Adrenal gland (tissue), 19 donors: ENCODE measurements around the gene TUBD1. TPM values are rescaled to one million over a fixed set of nuclear protein-coding genes. Genes with fewer than 3 reads are reported as not detected.
"Not testable (repeated sequence)": the region's sequence is repeated elsewhere in the genome, so short reads cannot be mapped to it uniquely, and the experiment has no call there.

ENCODE experiments used
- DNase-seq, 7 donors: peaks; one replicate each; pipeline ENCODE4 v3.0.0-alpha.2; 2019 to 2020
- H3K27ac ChIP-seq, 5 donors: fragments of 200-600 bp; sonication (generic) in 4 of 5; 1 replicate in 3 of 5; 2 replicates in 2 of 5; pipeline versions ENCODE4 v1.5.1 to v1.8.0; 2016 to 2020; ENCODE audit warnings: mild to moderate bottlenecking in 1 of 5
- H3K27me3 ChIP-seq: fragments of 200-600 bp; 2 replicates; pipeline ENCODE4 v1.8.0; 2021
- H3K36me3 ChIP-seq, 2 donors: fragments of 200-600 bp; replicated peaks in 1 of 2; 1 replicate in 1 of 2; 2 replicates in 1 of 2; pipeline versions ENCODE4 v1.5.1 to v1.8.0; 2018 to 2022
- H3K4me1 ChIP-seq, 2 donors: fragments of 200-600 bp; replicated peaks in 1 of 2; 1 replicate in 1 of 2; 2 replicates in 1 of 2; pipeline versions ENCODE4 v1.5.1 to v1.8.0; 2018 to 2021
- H3K4me3 ChIP-seq, 4 donors: fragments of 200-600 bp; sonication (generic) in 3 of 4; one replicate each; pipeline ENCODE4 v1.5.1; 2016 to 2018
- H3K9me3 ChIP-seq, 3 donors: fragments of 200-600 bp; sonication (generic) in 1 of 3; replicated peaks in 1 of 3; 1 replicate in 2 of 3; 2 replicates in 1 of 3; pipeline versions ENCODE4 v1.5.1 to v1.8.0; 2016 to 2021
- POLR2A ChIP-seq, 2 donors: fragments of 450-650 bp; IDR thresholded peaks; one replicate each; pipeline ENCODE4 v1.6.1; 2017; ENCODE audit warnings: antibody characterized with exemption in 2 of 2, mild to moderate bottlenecking in 2 of 2, moderate library complexity in 1 of 2
- WGBS, 4 donors: extraction: QIAGEN DNeasy Blood & Tissue Kit in 2 of 4; methylation state at CpG; one replicate each; pipeline versions ENCODE4 v1.1.5 to v1.1.7; 2013 to 2017; 5-methylcytosine and 5-hydroxymethylcytosine counted together
- intact Hi-C, 2 donors: fragments of 100-400 bp; cut with DNase I; formaldehyde crosslinking; loops; one replicate each; pipeline versions ENCODE4 v1.14.1 to v1.15.0; 2022 to 2023
- long read RNA-seq, 10 donors: library from polyadenylated mRNA in 3 of 10; unstranded in 2 of 10; stranded (forward) in 1 of 10; transcript quantifications; one replicate each; pipeline ENCODE4 v2.0.0 and lab custom pipeline, GENCODE V29; 2021 to 2026
- polyA plus RNA-seq, 3 donors: library from polyadenylated mRNA; stranded (reverse); fragments of 200-250 nt in 2 of 3; fragments of 350-450 nt in 1 of 3; fragmentation: Illumina TruSeq in 1 of 3; extraction: RNeasy Lipid Tissue Mini Kit (QIAGEN cat#74804) in 1 of 3; gene quantifications; one replicate each; pipeline ENCODE4 v1.2.3, GENCODE V29; 2013 to 2014
- total RNA-seq, 9 donors: library from RNA; depleted of rRNA in 4 of 9; stranded (reverse); fragments of >200 nt in 4 of 9; fragments of 120-200 nt in 1 of 9; fragmentation: NEBNext Ultra II Directional in 1 of 9; extraction: Animal tissue kit (Norgen Biotek cat#: 25700) in 1 of 9; gene quantifications; one replicate each; pipeline versions ENCODE4 v1.1.0 to v1.2.4, GENCODE V29; 2013 to 2023
- TF ChIP-seq, protein P1 (sequence below), 6 experiments: fragments of 450-650 bp in 4 of 6; fragments of 200-600 bp in 2 of 6; sonication (generic) in 1 of 6; IDR thresholded peaks; 1 replicate in 5 of 6; 2 replicates in 1 of 6; pipeline versions ENCODE4 v1.5.1 to v1.8.0; 2016 to 2021; ENCODE audit warnings: antibody characterized with exemption in 6 of 6, mild to moderate bottlenecking in 2 of 6, moderate library complexity in 1 of 6
- donor health status: healthy with polysubstance abuse.
- donor health status: Bipolar disorder and iron deficiency.
- donor health status: DM: yes; HTN: yes; CAD: no.
- donor health status: DM: no; HTN: no; CAD: no.
- donor health status: DM: no; HTN: no; CAD: no.
- donor health status: DM: yes; HTN: yes; CAD: no.

Gene TUBD1, protein sequence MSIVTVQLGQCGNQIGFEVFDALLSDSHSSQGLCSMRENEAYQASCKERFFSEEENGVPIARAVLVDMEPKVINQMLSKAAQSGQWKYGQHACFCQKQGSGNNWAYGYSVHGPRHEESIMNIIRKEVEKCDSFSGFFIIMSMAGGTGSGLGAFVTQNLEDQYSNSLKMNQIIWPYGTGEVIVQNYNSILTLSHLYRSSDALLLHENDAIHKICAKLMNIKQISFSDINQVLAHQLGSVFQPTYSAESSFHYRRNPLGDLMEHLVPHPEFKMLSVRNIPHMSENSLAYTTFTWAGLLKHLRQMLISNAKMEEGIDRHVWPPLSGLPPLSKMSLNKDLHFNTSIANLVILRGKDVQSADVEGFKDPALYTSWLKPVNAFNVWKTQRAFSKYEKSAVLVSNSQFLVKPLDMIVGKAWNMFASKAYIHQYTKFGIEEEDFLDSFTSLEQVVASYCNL
- total RNA-seq (10 to 100 TPM in 3 of 9 donors, 1 to 10 TPM in 6; 3.1 to 14.1 (median 8.2) TPM), polyA plus RNA-seq (10 to 100 TPM in 1 of 3 donors, 1 to 10 TPM in 2; 6.0 to 10.2 (median 7.1) TPM)
- long read RNA-seq, donor 1 = 0 reads
- long read RNA-seq, donor 2, partial matches to known transcripts = 0 of 2 reads
- long read RNA-seq, donor 2, other reads (novel, unspliced or antisense) = 0 of 2 reads
- long read RNA-seq, donor 3 = 0 reads
- long read RNA-seq, donor 4, partial matches to known transcripts = 0 of 4 reads
- long read RNA-seq, donor 4, other reads (novel, unspliced or antisense) = 1 of 4 reads
- long read RNA-seq, donor 5, partial matches to known transcripts = 0 of 8 reads
- long read RNA-seq, donor 5, other reads (novel, unspliced or antisense) = 6 of 8 reads
- long read RNA-seq, donor 6, partial matches to known transcripts = 0 of 1 reads
- long read RNA-seq, donor 6, other reads (novel, unspliced or antisense) = 1 of 1 reads
- long read RNA-seq, donor 7 = 0 reads
- long read RNA-seq, donor 8, partial matches to known transcripts = 0 of 2 reads
- long read RNA-seq, donor 8, other reads (novel, unspliced or antisense) = 0 of 2 reads
- long read RNA-seq, donor 9 = 0 reads
- long read RNA-seq, donor 10, partial matches to known transcripts = 0 of 2 reads
- long read RNA-seq, donor 10, other reads (novel, unspliced or antisense) = 0 of 2 reads

DNA sequence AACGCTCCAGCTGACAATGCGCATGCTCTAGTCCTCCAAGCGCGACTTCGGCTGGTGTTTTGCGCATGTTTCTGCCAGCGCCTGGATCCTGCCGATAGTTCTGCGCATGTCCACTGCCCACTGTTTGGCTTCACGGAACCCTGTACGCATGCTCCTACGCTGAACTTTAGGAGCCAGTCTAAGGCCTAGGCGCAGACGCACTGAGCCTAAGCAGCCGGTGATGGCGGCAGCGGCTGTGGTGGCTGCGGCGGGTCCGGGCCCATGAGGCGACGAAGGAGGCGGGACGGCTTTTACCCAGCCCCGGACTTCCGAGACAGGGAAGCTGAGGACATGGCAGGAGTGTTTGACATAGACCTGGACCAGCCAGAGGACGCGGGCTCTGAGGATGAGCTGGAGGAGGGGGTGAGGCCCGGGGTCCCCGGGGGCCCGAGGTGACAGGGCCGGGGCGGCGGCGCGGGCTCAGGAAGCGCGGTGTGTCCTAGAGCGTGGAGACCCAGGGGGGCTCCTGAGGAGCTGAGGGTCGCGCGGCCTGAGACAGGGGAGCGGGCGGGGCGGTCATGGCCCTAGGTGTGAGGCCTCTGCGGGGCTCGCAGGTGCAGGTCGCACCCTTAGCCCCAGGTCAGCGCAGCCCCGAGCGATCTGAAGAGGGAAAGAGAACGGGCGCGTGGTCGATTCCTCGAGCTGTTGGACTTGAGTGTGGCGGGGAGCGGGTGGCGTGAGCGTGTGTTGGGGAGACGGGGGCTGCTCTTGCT is at the start of gene TUBD1, which contains the start of gene RPS6KB1:
Gene TUBD1 (minus strand): TSS at position 20 of the 752 bp plus-strand sequence. CDS start 1,941 bp downstream, outside the sequence.
Gene RPS6KB1 (plus strand): TSS at position 198 of the 752 bp plus-strand sequence. CDS start 64 bp downstream, at position 262.
- intact Hi-C loops = no loop called here
- TF ChIP-seq, protein P1, sequence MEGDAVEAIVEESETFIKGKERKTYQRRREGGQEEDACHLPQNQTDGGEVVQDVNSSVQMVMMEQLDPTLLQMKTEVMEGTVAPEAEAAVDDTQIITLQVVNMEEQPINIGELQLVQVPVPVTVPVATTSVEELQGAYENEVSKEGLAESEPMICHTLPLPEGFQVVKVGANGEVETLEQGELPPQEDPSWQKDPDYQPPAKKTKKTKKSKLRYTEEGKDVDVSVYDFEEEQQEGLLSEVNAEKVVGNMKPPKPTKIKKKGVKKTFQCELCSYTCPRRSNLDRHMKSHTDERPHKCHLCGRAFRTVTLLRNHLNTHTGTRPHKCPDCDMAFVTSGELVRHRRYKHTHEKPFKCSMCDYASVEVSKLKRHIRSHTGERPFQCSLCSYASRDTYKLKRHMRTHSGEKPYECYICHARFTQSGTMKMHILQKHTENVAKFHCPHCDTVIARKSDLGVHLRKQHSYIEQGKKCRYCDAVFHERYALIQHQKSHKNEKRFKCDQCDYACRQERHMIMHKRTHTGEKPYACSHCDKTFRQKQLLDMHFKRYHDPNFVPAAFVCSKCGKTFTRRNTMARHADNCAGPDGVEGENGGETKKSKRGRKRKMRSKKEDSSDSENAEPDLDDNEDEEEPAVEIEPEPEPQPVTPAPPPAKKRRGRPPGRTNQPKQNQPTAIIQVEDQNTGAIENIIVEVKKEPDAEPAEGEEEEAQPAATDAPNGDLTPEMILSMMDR (IDR thresholded peaks at IDR 0.05) = no peak
- peak; percentile 91 to 97 for TF ChIP-seq POLR2A (IDR thresholded peaks at IDR 0.05)
- 0 to 1% (median 1%) methylated on average over 12 to 61 of the region's 61 CpGs for WGBS, 4 donors
- H3K36me3 ChIP-seq = peaks cover 0 to 9% of the 10 kb centered on the region in 2 donors
- DNase-seq = peak; percentile 97 to 99 (median 99)
- peaks cover 14 to 27% of the 10 kb centered on the region in 2 donors for H3K4me1 ChIP-seq
- peak within 1 kb of the TSS; percentile 34 to 95 (median 88) for H3K27ac ChIP-seq
- H3K4me3 ChIP-seq = peak within 1 kb of the TSS; percentile 49 to 98 (median 76)
- no peaks in the 10 kb centered on the region for H3K9me3 ChIP-seq
- no peaks in the 10 kb centered on the region for H3K27me3 ChIP-seq

DNA sequence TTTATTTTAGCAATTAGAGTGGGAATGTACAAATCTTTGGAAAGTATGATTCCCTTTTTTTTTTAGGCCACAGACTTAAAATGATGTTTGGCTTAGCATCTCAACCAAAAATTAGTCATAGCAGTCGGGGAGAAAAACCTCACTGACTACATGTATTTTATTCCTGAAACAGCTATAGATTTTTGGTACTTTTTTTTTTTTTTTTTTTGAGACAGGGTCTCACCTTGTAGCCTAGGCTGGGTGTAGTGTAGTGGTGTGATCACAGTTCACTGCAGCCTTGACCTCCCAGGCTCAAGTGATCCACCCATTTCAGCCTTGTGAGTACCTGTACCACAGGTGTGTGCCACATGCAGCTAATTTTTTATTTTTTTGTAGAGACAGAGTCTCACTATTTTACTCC is 48.4 kb upstream of the TUBD1 start:
- H3K27me3 ChIP-seq = no peaks in the 10 kb centered on the region
- WGBS, 4 donors = 91 to 97% (median 93%) methylated on average over 1 of the region's 1 CpG
- peaks cover 0 to 61% of the 10 kb centered on the region in 2 donors for H3K36me3 ChIP-seq
- H3K4me3 ChIP-seq = no peak overlapping the region
- TF ChIP-seq, protein P1 (IDR thresholded peaks at IDR 0.05) = no peak
- TF ChIP-seq POLR2A (IDR thresholded peaks at IDR 0.05) = no peak
- no peak for DNase-seq
- no peaks in the 10 kb centered on the region for H3K9me3 ChIP-seq
- H3K27ac ChIP-seq = no peak overlapping the region
- intact Hi-C loops = no loop called here
- no peaks in the 10 kb centered on the region for H3K4me1 ChIP-seq

DNA sequence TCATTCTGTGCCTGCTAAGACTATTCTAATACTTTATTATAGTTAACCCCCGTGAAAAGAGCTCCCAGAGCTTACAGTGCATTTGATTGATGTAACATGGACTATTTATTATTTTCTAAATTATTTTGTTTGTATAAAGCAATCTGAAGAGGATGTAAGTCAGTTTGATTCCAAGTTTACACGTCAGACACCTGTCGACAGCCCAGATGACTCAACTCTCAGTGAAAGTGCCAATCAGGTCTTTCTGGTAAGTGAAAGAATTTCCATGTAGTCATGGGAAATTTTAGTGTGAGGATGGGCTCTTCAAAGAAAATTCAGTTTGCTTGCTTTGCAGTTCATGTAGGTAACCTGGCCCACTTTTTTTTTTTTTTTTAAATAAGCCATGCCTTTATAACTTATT is 48.0 kb upstream of the TUBD1 start:
- DNase-seq, H3K27me3 ChIP-seq, H3K9me3 ChIP-seq, H3K4me1 ChIP-seq, intact Hi-C loops, H3K27ac ChIP-seq, H3K4me3 ChIP-seq: not testable (repeated sequence)
- peaks cover 0 to 61% of the 10 kb centered on the region in 2 donors for H3K36me3 ChIP-seq
- WGBS, 4 donors = 63 to 80% (median 77%) methylated on average over 3 of the region's 3 CpGs

DNA sequence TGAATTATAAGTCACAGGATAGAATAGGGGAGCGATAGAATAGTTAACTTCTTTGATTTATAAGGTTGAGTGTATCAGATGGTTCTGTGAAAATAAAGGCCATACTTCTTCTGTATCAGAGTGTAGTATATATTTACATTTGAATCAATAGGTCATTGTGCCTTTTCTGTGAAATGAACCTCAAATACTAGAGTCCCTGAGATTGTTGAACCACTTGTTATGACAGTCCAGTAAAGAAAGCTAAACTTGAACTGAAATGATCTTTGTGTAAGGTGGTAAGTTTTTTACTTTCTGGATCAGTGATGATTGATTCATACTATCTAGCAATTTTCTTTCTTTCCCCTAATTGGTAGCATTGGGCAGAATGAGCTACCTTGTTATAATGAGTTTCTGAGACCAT is 40.6 kb upstream of the TUBD1 start:
- H3K9me3 ChIP-seq, intact Hi-C loops, H3K4me3 ChIP-seq, H3K27me3 ChIP-seq, DNase-seq, H3K27ac ChIP-seq, H3K4me1 ChIP-seq: not testable (repeated sequence)
- WGBS, 4 donors = 97 to 100% (median 99%) methylated on average over 1 of the region's 1 CpG
- peaks cover 0 to 95% of the 10 kb centered on the region in 2 donors for H3K36me3 ChIP-seq

DNA sequence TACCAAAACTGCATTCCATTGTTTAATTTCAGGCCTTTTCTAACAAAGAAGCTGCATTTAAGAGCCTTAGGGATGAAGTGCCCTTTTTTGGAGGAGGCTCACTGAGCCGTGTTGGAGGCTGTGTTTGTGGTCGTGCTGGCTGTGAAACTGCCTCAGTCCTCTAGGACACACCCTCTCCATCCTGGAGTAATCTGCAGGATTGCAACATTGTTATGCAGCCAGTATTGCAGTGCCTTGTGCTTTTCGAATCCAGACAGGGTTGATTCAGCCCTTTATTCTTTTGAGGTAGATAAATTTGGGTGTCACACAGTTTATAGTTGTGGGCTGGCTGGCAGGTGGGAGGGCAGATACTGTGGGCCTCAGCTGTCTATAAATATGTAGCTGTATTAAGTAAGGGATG is 38.0 kb upstream of the TUBD1 start:
- H3K27ac ChIP-seq, H3K27me3 ChIP-seq, H3K4me1 ChIP-seq, H3K9me3 ChIP-seq, intact Hi-C loops, H3K4me3 ChIP-seq: not testable (repeated sequence)
- peaks cover 0 to 96% of the 10 kb centered on the region in 2 donors for H3K36me3 ChIP-seq
- WGBS, 4 donors = 45 to 75% (median 53%) methylated on average over 3 of the region's 3 CpGs
- peak in 1 of 7 donors; percentile 14 for DNase-seq

DNA sequence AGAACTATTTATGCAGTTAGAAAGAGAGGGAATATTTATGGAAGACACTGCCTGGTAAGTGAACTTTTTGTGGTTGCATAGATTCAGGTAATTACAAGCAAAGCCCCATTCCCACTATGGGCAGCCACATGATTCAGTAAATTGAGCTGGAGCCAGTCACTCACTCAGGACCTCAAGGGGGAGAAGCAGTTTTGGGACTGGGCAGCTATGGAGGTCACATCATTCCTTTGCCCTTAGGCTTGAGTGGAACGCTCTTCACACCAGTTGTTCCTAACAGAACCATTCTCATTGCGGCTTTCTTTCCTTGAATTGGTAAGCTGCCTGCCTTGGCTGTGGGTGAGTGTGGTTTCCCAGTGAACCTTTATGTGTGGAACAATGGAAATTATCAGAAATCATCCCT is 37.4 kb upstream of the TUBD1 start:
- H3K27me3 ChIP-seq, DNase-seq, H3K27ac ChIP-seq, H3K9me3 ChIP-seq, intact Hi-C loops, H3K4me3 ChIP-seq, H3K4me1 ChIP-seq: not testable (repeated sequence)
- H3K36me3 ChIP-seq = peaks cover 0 to 96% of the 10 kb centered on the region in 2 donors
- 94 to 98% (median 97%) methylated on average over 2 of the region's 2 CpGs for WGBS, 4 donors

DNA sequence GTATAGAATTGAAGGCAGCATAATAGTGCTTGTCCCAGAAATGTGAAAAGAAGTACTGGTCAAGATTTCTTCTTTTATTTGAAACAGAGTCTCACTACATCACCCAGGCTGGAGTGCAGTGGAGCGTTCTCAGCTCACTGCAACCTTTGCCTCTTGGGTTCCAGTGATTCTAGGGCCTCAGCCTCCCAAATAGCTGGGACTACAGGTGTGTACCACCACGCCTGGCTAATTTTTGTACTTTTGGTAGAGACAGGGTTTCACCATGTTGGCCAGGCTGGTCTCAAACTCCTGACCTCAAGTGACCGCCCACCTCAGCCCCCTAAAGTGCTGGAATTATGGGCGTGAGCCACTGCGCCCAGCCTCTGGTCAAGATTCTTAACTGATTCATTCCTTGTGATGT is 27.9 kb upstream of the TUBD1 start:
- H3K27ac ChIP-seq, DNase-seq, H3K4me1 ChIP-seq, H3K9me3 ChIP-seq, H3K4me3 ChIP-seq, H3K27me3 ChIP-seq, intact Hi-C loops: not testable (repeated sequence)
- peaks cover 0 to 63% of the 10 kb centered on the region in 2 donors for H3K36me3 ChIP-seq
- WGBS, 4 donors = 93 to 98% (median 96%) methylated on average over 4 to 5 of the region's 5 CpGs
